Lower leg skin (tissue), 3 donors: ENCODE results near the gene GNAL.
A peak's percentile ranks its signal among the peaks of the same experiment; 100 is the strongest.

Source experiments
- POLR2A ChIP-seq, 2 donors: fragments of 450-650 bp; IDR thresholded peaks; one replicate each; pipeline ENCODE4 v1.6.1; 2016 to 2017; ENCODE audit warnings: antibody characterized with exemption in 2 of 2, mild to moderate bottlenecking in 1 of 2, moderate library complexity in 1 of 2
- TF ChIP-seq, protein P1 (sequence below), 3 donors: fragments of 450-650 bp; IDR thresholded peaks; one replicate each; pipeline ENCODE4 v1.5.1; 2016; ENCODE audit warnings: antibody characterized with exemption in 3 of 3, mild to moderate bottlenecking in 3 of 3, moderate library complexity in 2 of 3

DNA sequence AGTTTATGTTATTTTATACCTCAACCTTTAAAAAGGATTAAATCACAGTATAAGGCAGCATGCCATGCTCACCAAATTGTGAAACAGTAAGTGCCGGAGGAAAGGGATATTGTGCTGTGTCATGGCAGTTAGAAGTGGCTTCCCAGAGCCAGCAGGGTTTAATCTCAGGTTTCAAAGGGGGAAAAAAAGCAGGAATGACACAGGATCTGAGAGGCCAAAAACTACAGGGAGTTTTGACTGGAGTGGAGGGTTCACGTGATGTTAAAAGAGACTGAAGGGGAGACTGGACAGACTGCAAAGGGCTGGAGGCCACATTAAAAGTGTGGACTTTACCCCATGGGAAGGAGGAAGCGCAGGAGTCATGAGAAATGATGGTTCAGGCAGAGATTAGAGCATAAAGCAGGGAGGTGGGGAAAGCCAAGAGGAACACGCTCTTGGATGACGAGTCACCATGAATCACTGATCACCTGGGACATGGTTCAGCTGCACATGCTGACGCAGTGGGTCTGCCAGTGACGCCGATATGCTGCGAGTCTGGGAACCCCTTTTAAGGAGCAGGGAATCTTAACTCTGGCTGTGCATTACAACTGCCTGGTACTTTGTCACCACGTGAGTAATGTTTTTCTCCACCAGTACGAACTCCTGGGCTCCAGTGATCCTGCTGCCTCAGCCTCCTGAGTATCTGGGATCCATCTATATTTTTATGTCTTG is 168.3 kb downstream of the GNAL start:
- TF ChIP-seq, protein P1, sequence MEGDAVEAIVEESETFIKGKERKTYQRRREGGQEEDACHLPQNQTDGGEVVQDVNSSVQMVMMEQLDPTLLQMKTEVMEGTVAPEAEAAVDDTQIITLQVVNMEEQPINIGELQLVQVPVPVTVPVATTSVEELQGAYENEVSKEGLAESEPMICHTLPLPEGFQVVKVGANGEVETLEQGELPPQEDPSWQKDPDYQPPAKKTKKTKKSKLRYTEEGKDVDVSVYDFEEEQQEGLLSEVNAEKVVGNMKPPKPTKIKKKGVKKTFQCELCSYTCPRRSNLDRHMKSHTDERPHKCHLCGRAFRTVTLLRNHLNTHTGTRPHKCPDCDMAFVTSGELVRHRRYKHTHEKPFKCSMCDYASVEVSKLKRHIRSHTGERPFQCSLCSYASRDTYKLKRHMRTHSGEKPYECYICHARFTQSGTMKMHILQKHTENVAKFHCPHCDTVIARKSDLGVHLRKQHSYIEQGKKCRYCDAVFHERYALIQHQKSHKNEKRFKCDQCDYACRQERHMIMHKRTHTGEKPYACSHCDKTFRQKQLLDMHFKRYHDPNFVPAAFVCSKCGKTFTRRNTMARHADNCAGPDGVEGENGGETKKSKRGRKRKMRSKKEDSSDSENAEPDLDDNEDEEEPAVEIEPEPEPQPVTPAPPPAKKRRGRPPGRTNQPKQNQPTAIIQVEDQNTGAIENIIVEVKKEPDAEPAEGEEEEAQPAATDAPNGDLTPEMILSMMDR (IDR thresholded peaks at IDR 0.05): peak in 1 of 3 donors; percentile 18
- TF ChIP-seq POLR2A (IDR thresholded peaks at IDR 0.05): no peak
